ENCODE measurements around the gene THADA. TPM values are rescaled to one million over a fixed set of nuclear protein-coding genes. Genes with fewer than 3 reads are reported as not detected.

Gene THADA
- total RNA-seq, 6 donors from 2014 or later: 23.6 to 57.5 (median 37.3) TPM

GRCh38 chr2:43210467-43211303, 385.2 kb downstream of the THADA start:
- H3K9me3 ChIP-seq: no peaks in the 10 kb centered on the region
- 62 to 68% methylated on average over 13 to 21 of the region's 23 CpGs for WGBS, 2 donors
- H3K36me3 ChIP-seq: no peaks in the 10 kb centered on the region
- ATAC-seq (ENCODE audit: low FRiP score in 2 of 2) (peak; percentile 72 to 89), DNase-seq (peak; percentile 72 to 79)
- H3K4me1 ChIP-seq: peaks cover 17 to 39% (median 26%) of the 10 kb centered on the region in 4 donors
- peak overlapping the region; percentile 21 to 59 (median 52) for H3K27ac ChIP-seq
- TF ChIP-seq CTCF (IDR thresholded peaks at IDR 0.05) (no peak), POLR2AphosphoS5 (IDR thresholded peaks at IDR 0.05) (peak; percentile 34 to 80)
- no peaks in the 10 kb centered on the region for H3K27me3 ChIP-seq
- H3K4me3 ChIP-seq: no peak overlapping the region

GRCh38 chr2:43210125-43210466, 385.7 kb downstream of the THADA start:
- WGBS, 2 donors: 69 to 86% methylated on average over 4 to 6 of the region's 6 CpGs
- TF ChIP-seq EP300 (IDR thresholded peaks at IDR 0.05) (no peak), CTCF (IDR thresholded peaks at IDR 0.05) (no peak), POLR2AphosphoS5 (IDR thresholded peaks at IDR 0.05) (no peak), POLR2A (IDR thresholded peaks at IDR 0.05) (no peak)
- no peaks in the 10 kb centered on the region for H3K9me3 ChIP-seq

GRCh38 chr2:43209204-43209717, 386.6 kb downstream of the THADA start:
- no peaks in the 10 kb centered on the region for H3K36me3 ChIP-seq
- H3K4me1 ChIP-seq: peaks cover 17 to 37% (median 26%) of the 10 kb centered on the region in 4 donors
- no peaks in the 10 kb centered on the region for H3K27me3 ChIP-seq
- DNase-seq (no peak), ATAC-seq (ENCODE audit: low FRiP score in 2 of 2) (no peak)
- 78 to 87% methylated on average over 5 of the region's 5 CpGs for WGBS, 2 donors
- H3K4me3 ChIP-seq: no peak overlapping the region
- H3K9me3 ChIP-seq: no peaks in the 10 kb centered on the region
- no peak overlapping the region for H3K27ac ChIP-seq
- TF ChIP-seq CTCF (IDR thresholded peaks at IDR 0.05) (no peak), EP300 (IDR thresholded peaks at IDR 0.05) (no peak), POLR2A (IDR thresholded peaks at IDR 0.05) (no peak), POLR2AphosphoS5 (IDR thresholded peaks at IDR 0.05) (no peak)

More at GRCh38 chr2:43210125-43210466, 385.7 kb downstream of the THADA start:
- Histone ChIP-seq H3K27me3 (no peaks in the 10 kb centered on the region), H3K36me3 (no peaks in the 10 kb centered on the region), H3K4me3 (no peak overlapping the region), H3K4me1 (peaks cover 17 to 39% (median 26%) of the 10 kb centered on the region in 4 donors), H3K27ac (peak overlapping the region in 2 of 4 donors; percentile 49 to 59)
- ATAC-seq (ENCODE audit: low FRiP score in 2 of 2) (no peak), DNase-seq (no peak)

GRCh38 chr2:43207553-43208300, 388.1 kb downstream of the THADA start:
- Histone ChIP-seq H3K4me3 (no peak overlapping the region), H3K36me3 (no peaks in the 10 kb centered on the region), H3K9me3 (no peaks in the 10 kb centered on the region), H3K27me3 (no peaks in the 10 kb centered on the region), H3K27ac (peak overlapping the region in 1 of 4 donors; percentile 23), H3K4me1 (peaks cover 10 to 27% (median 19%) of the 10 kb centered on the region in 4 donors)
- whole genome bisulfite sequencing, 2 donors: 74 to 77% methylated on average over 9 of the region's 9 CpGs
- DNase-seq (peak in 1 of 2 donors; percentile 34), ATAC-seq (ENCODE audit: low FRiP score in 2 of 2) (no peak)
- TF ChIP-seq POLR2A (IDR thresholded peaks at IDR 0.05): no peak
- no peak for TF ChIP-seq EP300 (IDR thresholded peaks at IDR 0.05)
- no peak for TF ChIP-seq POLR2AphosphoS5 (IDR thresholded peaks at IDR 0.05)
- TF ChIP-seq CTCF (IDR thresholded peaks at IDR 0.05): no peak

Data from upper lobe of left lung (tissue), 6 donors.